K562 (cell line): ENCODE data around the gene PURA. TPM values are rescaled to one million over a fixed set of nuclear protein-coding genes. Genes with fewer than 3 reads are reported as not detected.

Experiments used
- ATAC-seq: fragments of 200-7000 bp; cut with Tn5 transposase; 3 replicates; pipeline ENCODE4 v1.9.1; 2020; ENCODE audit warnings: moderate library complexity
- BruUV-seq: library from RNA; stranded (reverse); fragments of 400-500 nt; replicated peaks from 2 replicates; lab custom pipeline; 2021; lab: Mats Ljungman, UMichigan
- CTCF ChIA-PET: fragments of 300-600 bp; formaldehyde crosslinking; extraction: SDS; loops from one replicate; lab custom pipeline; 2021; ENCODE audit warnings: low intra/inter-chr PET ratio; lab: Yijun Ruan, JAX
- POLR2A ChIA-PET: fragments of 300-600, 350-650 bp; sonication (Branson Sonifier 250); formaldehyde crosslinking; extraction: SDS; loops from one replicate; lab custom pipeline; 2021; ENCODE audit warnings: antibody characterized with exemption, inconsistent platforms; lab: Yijun Ruan, JAX
- DNase-seq, 4 experiments: peaks; one replicate each; pipeline versions ENCODE4 v3.0.0 to v3.0.0-alpha.2; 2011 to 2018; ENCODE audit warnings: low spot score in 3 of 4, mixed read lengths in 3 of 4; ENCODE audit errors: extremely low read depth in 1 of 4
- FAIRE-seq: peaks from 2 replicates; lab custom pipeline; 2011; peaks lifted over from hg19 to GRCh38; lab: Jason Lieb, UNC
- H2AFZ ChIP-seq: 2 replicates; pipeline ENCODE4 v1.6.0; 2011; ENCODE audit warnings: low read depth, low read length, control low read depth, inconsistent platforms
- H3K27ac ChIP-seq: fragments of 200-600 bp; 3 replicates; pipeline ENCODE4 v1.8.0; 2011; ENCODE audit warnings: low read depth, mild to moderate bottlenecking, control low read depth, inconsistent platforms, low read length, moderate library complexity, mixed read lengths; ENCODE audit errors: extremely low read depth
- H3K27me3 ChIP-seq, 2 experiments: fragments of 300-600 bp in 1 of 2; 2 replicates in 1 of 2; 3 replicates in 1 of 2; pipeline versions ENCODE4 v1.6.0 to v1.8.0; 2011; ENCODE audit warnings: inconsistent platforms in 2 of 2, low read length in 2 of 2, mild to moderate bottlenecking in 1 of 2, mixed read lengths in 1 of 2, moderate library complexity in 1 of 2; ENCODE audit not compliant: control insufficient read depth in 2 of 2, insufficient read depth in 2 of 2
- H3K36me3 ChIP-seq: fragments of 300-600 bp; 3 replicates; pipeline ENCODE4 v1.8.0; 2011; ENCODE audit warnings: mild to moderate bottlenecking, low read length, inconsistent platforms; ENCODE audit not compliant: control insufficient read depth, insufficient read depth
- H3K4me1 ChIP-seq, 2 experiments: fragments of 200-600 bp in 1 of 2; replicated peaks in 1 of 2; 2 replicates in 1 of 2; 3 replicates in 1 of 2; pipeline versions ENCODE4 v1.5.1 to v1.8.0; 2011; ENCODE audit warnings: inconsistent platforms in 2 of 2, low read length in 2 of 2, mild to moderate bottlenecking in 1 of 2, mixed read lengths in 1 of 2, moderate library complexity in 1 of 2; ENCODE audit not compliant: control insufficient read depth in 2 of 2, insufficient read depth in 2 of 2
- H3K4me2 ChIP-seq: 2 replicates; pipeline ENCODE4 v1.6.1; 2011; ENCODE audit warnings: low read length, control low read depth, inconsistent platforms, mixed read lengths; ENCODE audit not compliant: insufficient read depth
- H3K4me3 ChIP-seq: fragments of 200-600 bp; sonication (generic), shearing (Covaris generic); 2 replicates; pipeline ENCODE4 v1.5.1; 2016; ENCODE audit warnings: control low read depth, inconsistent platforms
- H3K79me2 ChIP-seq: fragments of 200-600 bp; 3 replicates; pipeline ENCODE4 v1.8.0; 2011; ENCODE audit warnings: low read length, inconsistent platforms; ENCODE audit not compliant: control insufficient read depth, insufficient read depth
- H3K9ac ChIP-seq, 2 experiments: 2 replicates each; pipeline versions ENCODE4 v1.6.0 to v1.6.1; 2011; ENCODE audit warnings: low read depth in 2 of 2, low read length in 2 of 2, control low read depth in 1 of 2, inconsistent platforms in 1 of 2, mild to moderate bottlenecking in 1 of 2, mixed read lengths in 1 of 2; ENCODE audit not compliant: insufficient read depth in 1 of 2
- H3K9me1 ChIP-seq: one replicate; pipeline ENCODE4 v1.6.0; 2011; ENCODE audit warnings: inconsistent platforms, mild to moderate bottlenecking, low read length, moderate library complexity; ENCODE audit not compliant: control insufficient read depth, insufficient read depth
- H3K9me3 ChIP-seq: replicated peaks from 2 replicates; pipeline ENCODE4 v1.5.1; 2011; ENCODE audit warnings: low read depth, low read length, inconsistent platforms; ENCODE audit not compliant: control insufficient read depth, insufficient read depth
- H4K20me1 ChIP-seq: replicated peaks from 2 replicates; pipeline ENCODE4 v1.6.1; 2011; ENCODE audit warnings: low read length, inconsistent platforms, mixed read lengths; ENCODE audit not compliant: control insufficient read depth, insufficient read depth
- ARID2 ChIP-seq: fragments of 450-650 bp; IDR thresholded peaks from 2 replicates; pipeline ENCODE4 v1.6.1; 2017; ENCODE audit warnings: antibody characterized with exemption, mild to moderate bottlenecking
- BCOR ChIP-seq: fragments of 450-650 bp; IDR thresholded peaks from 2 replicates; pipeline ENCODE4 v1.6.1; 2016
- KLF10 ChIP-seq: fragments of 250-450 bp; sonication (Bioruptor Pico); IDR thresholded peaks from 2 replicates; pipeline ENCODE4 v1.6.1; 2021; ENCODE audit warnings: matching md5 sums
- MTA1 ChIP-seq: fragments of 450-650 bp; IDR thresholded peaks from 2 replicates; pipeline ENCODE4 v1.6.1; 2017; ENCODE audit warnings: borderline replicate concordance
- ZNF224 ChIP-seq: sonication (generic); formaldehyde crosslinking; IDR thresholded peaks from 2 replicates; pipeline ENCODE4 v1.8.0; 2022; ENCODE audit warnings: mild to moderate bottlenecking, missing genetic modification reagents
- ZNF384 ChIP-seq: IDR thresholded peaks from 2 replicates; pipeline ENCODE4 v1.6.1; 2012; ENCODE audit warnings: low read depth, low read length, improper control_type of control experiment
- ZNF444 ChIP-seq: fragments of 250-450 bp; sonication (Bioruptor Pico); IDR thresholded peaks from 2 replicates; pipeline ENCODE4 v1.4.0; 2020; ENCODE audit warnings: mild to moderate bottlenecking, moderate library complexity
- WGBS: fragments of 100-300 bp; shearing (Covaris generic); methylation state at CpG from one replicate; pipeline ENCODE4 v1.1.6; 2016; ENCODE audit warnings: low coverage, mixed read lengths; ENCODE audit not compliant: insufficient coverage; ENCODE audit errors: missing lambda C conversion rate; 5-methylcytosine and 5-hydroxymethylcytosine counted together
- in situ Hi-C: fragments of 300-500 bp; cut with MboI; formaldehyde crosslinking; loops from 4 replicates; pipeline ENCODE4 v1.15.0; 2018; ENCODE audit warnings: inconsistent platforms, mixed read lengths
- intact Hi-C: fragments of 100-400 bp; cut with micrococcal nuclease; formaldehyde crosslinking; loops from 2 replicates; pipeline ENCODE4 v1.14.2; 2022
- polyA plus RNA-seq, 8 experiments: library from polyadenylated mRNA; depleted of rRNA in 4 of 8; stranded (reverse) in 5 of 8; unstranded in 3 of 8; fragments of >200 nt; fragmentation: Nextera tagmentation in 2 of 8; fragmentation: Illumina TruSeq in 1 of 8; extraction: Ambion mirVana in 2 of 8; extraction: Trizol in 1 of 8; gene quantifications; 2 replicates each; pipeline versions ENCODE4 v1.2.1 to v1.2.3, GENCODE V29; 2011 to 2014; ENCODE audit warnings: inconsistent platforms in 1 of 8, missing spikeins in 1 of 8
- total RNA-seq, 7 experiments: library from RNA; depleted of rRNA in 6 of 7; stranded (reverse); fragments of >200 nt in 6 of 7; fragmentation: Illumina TruSeq in 2 of 7; extraction: Trizol in 2 of 7; gene quantifications; 2 replicates each; pipeline versions ENCODE4 v1.2.1 to v1.2.3, GENCODE V29; 2011 to 2021; ENCODE audit warnings: low replicate concordance in 1 of 7
- TF ChIP-seq, protein P1 (sequence below): IDR thresholded peaks from 2 replicates; pipeline ENCODE4 v1.6.1; 2012; ENCODE audit warnings: low read depth, low read length, improper control_type of control experiment, borderline replicate concordance
- TF ChIP-seq, protein P2 (sequence below), 2 experiments: fragments of 450-650 bp; formaldehyde crosslinking in 1 of 2; IDR thresholded peaks; 2 replicates each; pipeline versions ENCODE4 v1.4.0 to v1.6.1; 2014 to 2020; ENCODE audit warnings: mild to moderate bottlenecking in 2 of 2, borderline replicate concordance in 1 of 2, low read depth in 1 of 2
- TF ChIP-seq, protein P3 (sequence below): fragments of 450-650 bp; formaldehyde crosslinking; IDR thresholded peaks from 2 replicates; pipeline ENCODE4 v1.4.0; 2020; ENCODE audit warnings: mild to moderate bottlenecking, mixed read lengths

Gene PURA
- total and polyA plus RNA-seq, 9 of the 15 experiments (the other 6 are each of a cell fraction or from before 2014, with no cell fraction given): 3.2 to 11.1 (median 5.4) TPM

DNA sequence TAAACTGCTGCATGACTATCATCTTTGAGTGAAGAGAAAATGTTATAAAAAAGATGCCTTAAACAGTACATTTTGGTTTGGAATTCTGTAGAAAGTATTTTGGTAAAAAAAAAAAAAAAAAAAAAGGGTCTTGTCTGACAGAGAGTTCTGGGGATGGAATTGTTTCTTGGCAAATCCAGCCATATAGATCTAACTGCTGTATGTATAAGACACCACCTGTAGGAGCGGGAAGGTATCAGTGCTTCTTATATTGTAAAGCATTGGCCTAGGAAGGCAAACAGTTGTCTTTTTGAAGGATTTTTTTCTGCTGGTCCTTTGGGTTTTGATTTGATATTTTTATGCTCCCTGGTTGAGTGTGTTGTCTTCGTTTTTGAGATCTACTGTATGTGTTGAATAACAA, 2.8 kb downstream of the PURA start:
- 0 out of 2 replicates have a peak overlapping the region, but pooled peaks have one; percentile 0 for H3K4me2 ChIP-seq
- intact Hi-C loops: loop anchor here (10.0 kb wide), 2 partner anchors 598 to 1498 kb away; partner anchors contain the start of gene DIAPH1
- no peak overlapping the region for H3K4me3 ChIP-seq
- H3K27me3 ChIP-seq: no peaks in the 10 kb centered on the region
- H3K9me1 ChIP-seq: no peaks in the 10 kb centered on the region
- POLR2A ChIA-PET: interaction anchor here (0.9 to 1.5 kb wide), 3 partner anchors 14 to 53 kb away, joined by 3 read pairs; no protein-coding TSS in a partner anchor
- CTCF ChIA-PET: interaction anchor here (0.7 kb wide), 1 partner anchor 43 kb away, joined by 3 read pairs; no protein-coding TSS in a partner anchor
- no peaks in the 10 kb centered on the region for H3K9me3 ChIP-seq
- peaks cover 20 to 28% of the 10 kb centered on the region in 2 experiments for H3K4me1 ChIP-seq
- in situ Hi-C loops: no loop called here
- FAIRE-seq: no peak
- 5% methylated on average over 2 of the region's 2 CpGs for WGBS
- no peak overlapping the region for H2AFZ ChIP-seq
- ATAC-seq: peak; percentile 50
- BruUV-seq: no TSS peak
- peaks cover 64% of the 10 kb centered on the region for H3K79me2 ChIP-seq
- no peak overlapping the region for H3K27ac ChIP-seq
- H3K9ac ChIP-seq: no peak overlapping the region
- peaks cover 6% of the 10 kb centered on the region; the same call in 1 of the 2 replicates for H4K20me1 ChIP-seq
- peak in 3 of 4 experiments; percentile 16 to 58 (median 44) for DNase-seq
- H3K36me3 ChIP-seq: no peaks in the 10 kb centered on the region; the same call in 2 of the 3 replicates
- TF ChIP-seq MTA1 (no peak), ARID2 (peak; percentile 85; the same call in 1 of the 2 replicates), KLF10 (CRISPR knock-in tag) (no peak), ZNF384 (peak; percentile 61), ZNF224 (no peak), BCOR (no peak), ZNF444 (CRISPR knock-in tag) (no peak)
- TF ChIP-seq, protein P1, sequence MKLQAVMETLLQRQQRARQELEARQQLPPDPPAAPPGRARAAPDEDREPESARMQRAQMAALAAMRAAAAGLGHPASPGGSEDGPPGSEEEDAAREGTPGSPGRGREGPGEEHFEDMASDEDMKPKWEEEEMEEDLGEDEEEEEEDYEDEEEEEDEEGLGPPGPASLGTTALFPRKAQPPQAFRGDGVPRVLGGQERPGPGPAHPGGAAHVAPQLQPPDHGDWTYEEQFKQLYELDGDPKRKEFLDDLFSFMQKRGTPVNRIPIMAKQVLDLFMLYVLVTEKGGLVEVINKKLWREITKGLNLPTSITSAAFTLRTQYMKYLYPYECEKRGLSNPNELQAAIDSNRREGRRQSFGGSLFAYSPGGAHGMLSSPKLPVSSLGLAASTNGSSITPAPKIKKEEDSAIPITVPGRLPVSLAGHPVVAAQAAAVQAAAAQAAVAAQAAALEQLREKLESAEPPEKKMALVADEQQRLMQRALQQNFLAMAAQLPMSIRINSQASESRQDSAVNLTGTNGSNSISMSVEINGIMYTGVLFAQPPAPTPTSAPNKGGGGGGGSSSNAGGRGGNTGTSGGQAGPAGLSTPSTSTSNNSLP: peak; percentile 82; the same call in 1 of the 2 replicates
- TF ChIP-seq, protein P2, sequence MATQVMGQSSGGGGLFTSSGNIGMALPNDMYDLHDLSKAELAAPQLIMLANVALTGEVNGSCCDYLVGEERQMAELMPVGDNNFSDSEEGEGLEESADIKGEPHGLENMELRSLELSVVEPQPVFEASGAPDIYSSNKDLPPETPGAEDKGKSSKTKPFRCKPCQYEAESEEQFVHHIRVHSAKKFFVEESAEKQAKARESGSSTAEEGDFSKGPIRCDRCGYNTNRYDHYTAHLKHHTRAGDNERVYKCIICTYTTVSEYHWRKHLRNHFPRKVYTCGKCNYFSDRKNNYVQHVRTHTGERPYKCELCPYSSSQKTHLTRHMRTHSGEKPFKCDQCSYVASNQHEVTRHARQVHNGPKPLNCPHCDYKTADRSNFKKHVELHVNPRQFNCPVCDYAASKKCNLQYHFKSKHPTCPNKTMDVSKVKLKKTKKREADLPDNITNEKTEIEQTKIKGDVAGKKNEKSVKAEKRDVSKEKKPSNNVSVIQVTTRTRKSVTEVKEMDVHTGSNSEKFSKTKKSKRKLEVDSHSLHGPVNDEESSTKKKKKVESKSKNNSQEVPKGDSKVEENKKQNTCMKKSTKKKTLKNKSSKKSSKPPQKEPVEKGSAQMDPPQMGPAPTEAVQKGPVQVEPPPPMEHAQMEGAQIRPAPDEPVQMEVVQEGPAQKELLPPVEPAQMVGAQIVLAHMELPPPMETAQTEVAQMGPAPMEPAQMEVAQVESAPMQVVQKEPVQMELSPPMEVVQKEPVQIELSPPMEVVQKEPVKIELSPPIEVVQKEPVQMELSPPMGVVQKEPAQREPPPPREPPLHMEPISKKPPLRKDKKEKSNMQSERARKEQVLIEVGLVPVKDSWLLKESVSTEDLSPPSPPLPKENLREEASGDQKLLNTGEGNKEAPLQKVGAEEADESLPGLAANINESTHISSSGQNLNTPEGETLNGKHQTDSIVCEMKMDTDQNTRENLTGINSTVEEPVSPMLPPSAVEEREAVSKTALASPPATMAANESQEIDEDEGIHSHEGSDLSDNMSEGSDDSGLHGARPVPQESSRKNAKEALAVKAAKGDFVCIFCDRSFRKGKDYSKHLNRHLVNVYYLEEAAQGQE (IDR thresholded peaks at IDR 0.05; ENCODE audit: borderline replicate concordance): peak; percentile 23; the same call in 1 of the 2 replicates
- TF ChIP-seq, protein P2 (CRISPR knock-in tag; IDR thresholded peaks at IDR 0.05; ENCODE audit: low read depth): no peak
- TF ChIP-seq, protein P3, sequence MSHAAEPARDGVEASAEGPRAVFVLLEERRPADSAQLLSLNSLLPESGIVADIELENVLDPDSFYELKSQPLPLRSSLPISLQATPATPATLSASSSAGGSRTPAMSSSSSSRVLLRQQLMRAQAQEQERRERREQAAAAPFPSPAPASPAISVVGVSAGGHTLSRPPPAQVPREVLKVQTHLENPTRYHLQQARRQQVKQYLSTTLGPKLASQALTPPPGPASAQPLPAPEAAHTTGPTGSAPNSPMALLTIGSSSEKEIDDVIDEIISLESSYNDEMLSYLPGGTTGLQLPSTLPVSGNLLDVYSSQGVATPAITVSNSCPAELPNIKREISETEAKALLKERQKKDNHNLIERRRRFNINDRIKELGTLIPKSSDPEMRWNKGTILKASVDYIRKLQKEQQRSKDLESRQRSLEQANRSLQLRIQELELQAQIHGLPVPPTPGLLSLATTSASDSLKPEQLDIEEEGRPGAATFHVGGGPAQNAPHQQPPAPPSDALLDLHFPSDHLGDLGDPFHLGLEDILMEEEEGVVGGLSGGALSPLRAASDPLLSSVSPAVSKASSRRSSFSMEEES: no peak
